CD14-positive monocyte (primary cell): ENCODE measurements around the gene PYGO2. TPM values are rescaled to one million over a fixed set of nuclear protein-coding genes. Genes with fewer than 3 reads are reported as not detected.

Experiments
- DNase-seq, 3 donors: peaks; one replicate each; pipeline ENCODE4 v3.0.0-alpha.2; 2011 to 2022
- H2AFZ ChIP-seq: 2 replicates; pipeline ENCODE4 v1.6.0; 2012; ENCODE audit warnings: mild to moderate bottlenecking, low read depth, low read length, inconsistent platforms; ENCODE audit not compliant: insufficient read depth, poor library complexity, severe bottlenecking
- H3K27ac ChIP-seq, 2 donors: 1 replicate in 1 of 2; 2 replicates in 1 of 2; pipeline ENCODE4 v1.5.1; 2012 to 2013; ENCODE audit warnings: low read length in 2 of 2, control low read depth in 1 of 2, inconsistent platforms in 1 of 2, low read depth in 1 of 2, mild to moderate bottlenecking in 1 of 2
- H3K27me3 ChIP-seq, 2 donors: one replicate each; pipeline versions ENCODE4 v1.6.0 to v1.6.1; 2011 to 2013; ENCODE audit warnings: low read length in 2 of 2; ENCODE audit not compliant: control insufficient read depth in 2 of 2, insufficient read depth in 2 of 2
- H3K36me3 ChIP-seq, 2 donors: replicated peaks in 1 of 2; 1 replicate in 1 of 2; 2 replicates in 1 of 2; pipeline versions ENCODE4 v1.5.1 to v1.6.1; 2012 to 2013; ENCODE audit warnings: low read length in 2 of 2, control low read depth in 1 of 2, inconsistent platforms in 1 of 2, mild to moderate bottlenecking in 1 of 2; ENCODE audit not compliant: insufficient read depth in 2 of 2, control insufficient read depth in 1 of 2
- H3K4me1 ChIP-seq, 2 donors: 1 replicate in 1 of 2; 2 replicates in 1 of 2; pipeline versions ENCODE4 v1.5.1 to v1.6.1; 2012 to 2013; ENCODE audit warnings: low read length in 2 of 2, control low read depth in 1 of 2, inconsistent platforms in 1 of 2, mild to moderate bottlenecking in 1 of 2, moderate library complexity in 1 of 2; ENCODE audit not compliant: insufficient read depth in 2 of 2, control insufficient read depth in 1 of 2
- H3K4me2 ChIP-seq: replicated peaks from 2 replicates; pipeline ENCODE3; 2012; ENCODE audit warnings: low read length, moderate library complexity, mild to moderate bottlenecking; ENCODE audit not compliant: poor library complexity, severe bottlenecking; ENCODE audit errors: extremely low read depth
- H3K4me3 ChIP-seq, 3 experiments: fragments of 200-600 bp in 1 of 3; sonication (generic) in 1 of 3; replicated peaks in 1 of 3; 1 replicate in 2 of 3; 2 replicates in 1 of 3; pipeline ENCODE4 v1.5.1; 2011 to 2013; ENCODE audit warnings: low read length in 3 of 3, mild to moderate bottlenecking in 3 of 3, control low read depth in 2 of 3, low read depth in 2 of 3, inconsistent platforms in 1 of 3, moderate library complexity in 1 of 3
- H3K79me2 ChIP-seq: 2 replicates; pipeline ENCODE4 v1.6.0; 2012; ENCODE audit warnings: mild to moderate bottlenecking, control low read depth, inconsistent platforms, low read length, moderate library complexity; ENCODE audit not compliant: insufficient read depth
- H3K9ac ChIP-seq: 2 replicates; pipeline ENCODE4 v1.6.0; 2017; ENCODE audit warnings: low read length, mild to moderate bottlenecking; ENCODE audit not compliant: insufficient read depth, poor library complexity, severe bottlenecking
- H3K9me3 ChIP-seq, 2 donors: replicated peaks in 1 of 2; 1 replicate in 1 of 2; 2 replicates in 1 of 2; pipeline versions ENCODE4 v1.5.1 to v1.6.1; 2012 to 2013; ENCODE audit warnings: low read length in 2 of 2, control low read depth in 1 of 2; ENCODE audit not compliant: control insufficient read depth in 1 of 2, insufficient read depth in 1 of 2
- H4K20me1 ChIP-seq: 2 replicates; pipeline ENCODE4 v1.6.0; 2012; ENCODE audit warnings: mild to moderate bottlenecking, low read length, control low read depth, moderate library complexity; ENCODE audit not compliant: insufficient read depth
- H3K27ac Mint-ChIP-seq, 7 donors: one replicate each; pipeline ENCODE4 v1.8.0; 2020; ENCODE audit warnings: mild to moderate bottlenecking in 7 of 7, mixed read lengths in 7 of 7, moderate library complexity in 6 of 7, inconsistent platforms in 2 of 7
- H3K27me3 Mint-ChIP-seq, 3 donors: one replicate each; pipeline ENCODE4 v1.8.0; 2021 to 2022; ENCODE audit warnings: low read depth in 3 of 3, mild to moderate bottlenecking in 3 of 3, mixed read lengths in 3 of 3, moderate library complexity in 3 of 3, inconsistent platforms in 1 of 3
- H3K36me3 Mint-ChIP-seq, 2 donors: one replicate each; pipeline ENCODE4 v1.8.0; 2020; ENCODE audit warnings: mixed read lengths in 2 of 2, inconsistent platforms in 1 of 2, mild to moderate bottlenecking in 1 of 2
- H3K4me1 Mint-ChIP-seq: one replicate; pipeline ENCODE4 v1.8.0; 2020; ENCODE audit warnings: mild to moderate bottlenecking, mixed read lengths
- H3K4me3 Mint-ChIP-seq, 2 donors: one replicate each; pipeline ENCODE4 v1.8.0; 2020; ENCODE audit warnings: mild to moderate bottlenecking in 2 of 2, mixed read lengths in 2 of 2, moderate library complexity in 1 of 2
- H3K9me3 Mint-ChIP-seq, 7 donors: one replicate each; pipeline ENCODE4 v1.8.0; 2020 to 2022; ENCODE audit warnings: mixed read lengths in 7 of 7, mild to moderate bottlenecking in 6 of 7, moderate library complexity in 6 of 7, inconsistent platforms in 2 of 7
- CTCF ChIP-seq: fragments of 200-600 bp; IDR thresholded peaks from one replicate; pipeline ENCODE4 v1.8.0; 2022; ENCODE audit warnings: antibody characterized with exemption, mild to moderate bottlenecking
- WGBS: methylation state at CpG from one replicate; pipeline ENCODE4 v1.1.5; 2013; ENCODE audit warnings: missing lambda C conversion rate; ENCODE audit not compliant: insufficient coverage; 5-methylcytosine and 5-hydroxymethylcytosine counted together
- intact Hi-C, 2 donors: fragments of 100-400 bp; cut with micrococcal nuclease; formaldehyde crosslinking; loops; one replicate each; pipeline versions ENCODE4 v1.15.0 to v1.15.1; 2023
- polyA plus RNA-seq, 3 donors: library from polyadenylated mRNA; depleted of rRNA in 1 of 3; unstranded in 2 of 3; stranded (reverse) in 1 of 3; fragments of 300-500 nt in 2 of 3; fragments of >200 nt in 1 of 3; fragmentation: Illumina TruSeq in 2 of 3; gene quantifications; 1 replicate in 2 of 3; 2 replicates in 1 of 3; pipeline ENCODE4 v1.2.3, GENCODE V29; 2012 to 2021

PYGO2 gene
- polyA plus RNA-seq, 3 donors, result 8.2 to 12.5 (median 12.0) TPM

DNA sequence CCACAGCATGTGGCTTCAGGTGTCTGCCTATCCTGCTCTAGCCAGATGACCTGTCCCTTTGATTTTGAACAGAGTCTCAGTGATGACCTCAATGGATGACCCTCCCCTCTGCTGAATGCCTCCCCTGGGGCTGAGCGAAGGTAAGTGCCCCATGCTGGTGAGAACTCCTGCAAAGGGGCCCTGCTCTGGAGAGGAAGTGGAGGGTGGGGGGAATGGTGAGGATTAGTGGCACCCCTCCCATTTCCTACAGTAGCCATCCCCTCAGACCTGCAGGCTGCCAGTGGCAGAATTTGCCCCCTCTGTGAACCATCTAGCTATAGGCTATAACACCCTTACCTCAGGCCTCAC is 21.4 kb downstream of the PYGO2 start:
- WGBS, result no CpG with 5 or more reads among the region's 1 CpG
- Mint-ChIP-seq H3K27me3 (peaks cover 0 to 3% (median 0%) of the 10 kb centered on the region in 3 donors), H3K36me3 (peaks cover 3 to 7% of the 10 kb centered on the region in 2 donors), H3K27ac (peak overlapping the region in 1 of 7 donors; percentile 68), H3K4me3 (no peak overlapping the region), H3K4me1 (peaks cover 82% of the 10 kb centered on the region), H3K9me3 (peaks cover 0 to 2% (median 0%) of the 10 kb centered on the region in 7 donors)
- H3K4me1 ChIP-seq, result peaks cover 59 to 77% of the 10 kb centered on the region in 2 donors
- intact Hi-C loops, result no loop called here
- H3K4me3 ChIP-seq, result no peak overlapping the region
- peaks cover 11% of the 10 kb centered on the region for H3K79me2 ChIP-seq
- peak in 1 of 3 donors; percentile 3 for DNase-seq
- H3K9ac ChIP-seq, result no peak overlapping the region
- no peak overlapping the region for H3K27ac ChIP-seq
- no peaks in the 10 kb centered on the region for H3K9me3 ChIP-seq
- no peak for TF ChIP-seq CTCF
- peaks cover 1 to 8% of the 10 kb centered on the region in 2 donors for H3K36me3 ChIP-seq
- H4K20me1 ChIP-seq, result no peaks in the 10 kb centered on the region
- H3K27me3 ChIP-seq, result no peaks in the 10 kb centered on the region
- no peak overlapping the region for H3K4me2 ChIP-seq
- H2AFZ ChIP-seq, result no peak overlapping the region

DNA sequence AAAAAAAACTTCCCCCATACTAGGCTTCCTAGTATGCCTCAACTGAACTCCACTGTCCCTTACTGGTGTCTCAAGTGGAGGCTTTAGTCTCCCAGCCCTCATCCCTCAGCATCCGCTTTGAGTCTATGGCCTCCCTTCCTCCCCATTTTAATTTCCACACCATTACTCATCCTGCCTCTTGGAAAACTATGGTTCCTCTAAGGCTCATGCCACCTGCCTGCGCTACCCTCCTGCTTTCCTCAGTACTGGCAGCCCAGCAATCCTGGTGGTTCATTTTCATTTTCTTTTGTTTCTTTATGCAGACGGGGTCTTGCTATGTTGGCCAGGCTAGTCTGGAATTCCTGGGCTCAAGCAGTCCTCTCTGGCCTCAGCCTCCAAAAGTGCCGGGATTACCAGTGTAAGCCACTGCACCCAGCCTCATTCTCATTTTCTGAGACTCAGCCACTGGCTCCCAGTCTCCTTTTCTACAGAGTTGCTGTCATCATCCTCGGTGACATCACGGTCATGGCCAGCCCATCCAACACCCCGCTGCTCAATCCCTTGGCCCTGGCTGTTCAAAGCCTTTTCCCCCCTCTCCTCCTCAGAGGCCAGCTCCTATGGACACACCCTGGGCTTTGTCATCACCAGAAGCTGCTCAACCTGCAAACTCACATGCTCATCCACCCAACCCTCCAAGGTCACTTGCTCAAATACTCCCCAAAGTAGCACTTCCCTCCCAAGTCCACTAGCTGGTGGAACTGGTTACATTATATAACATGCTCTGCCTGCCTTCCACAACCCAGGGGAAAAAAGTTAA is 22.8 kb downstream of the PYGO2 start:
- Histone ChIP-seq H3K4me1 (peaks cover 51 to 64% of the 10 kb centered on the region in 2 donors), H3K9me3 (no peaks in the 10 kb centered on the region), H3K27ac (no peak overlapping the region), H3K79me2 (peaks cover 15% of the 10 kb centered on the region), H3K36me3 (no peaks in the 10 kb centered on the region), H3K4me2 (no peak overlapping the region), H3K9ac (no peak overlapping the region), H4K20me1 (no peaks in the 10 kb centered on the region), H2AFZ (no peak overlapping the region), H3K4me3 (no peak overlapping the region), H3K27me3 (no peaks in the 10 kb centered on the region)
- peak overlapping the region; percentile 45 to 100 (median 87) for H3K27ac Mint-ChIP-seq
- DNase-seq, result peak in 2 of 3 donors; percentile 31 to 50
- peaks cover 0 to 2% (median 0%) of the 10 kb centered on the region in 7 donors for H3K9me3 Mint-ChIP-seq
- no peak for TF ChIP-seq CTCF
- H3K4me3 Mint-ChIP-seq, result peak overlapping the region in 1 of 2 donors; percentile 8
- peaks cover 3% of the 10 kb centered on the region in 2 donors for H3K36me3 Mint-ChIP-seq
- intact Hi-C loops, result loop anchor here in 1 of 2 donors (10.0 kb wide), 1 partner anchor 384 kb away; the partner anchor contains the start of gene UBE2Q1
- H3K27me3 Mint-ChIP-seq, result peaks cover 0 to 2% (median 0%) of the 10 kb centered on the region in 3 donors
- WGBS, result 100% methylated on average over 7 of the region's 7 CpGs
- H3K4me1 Mint-ChIP-seq, result peaks cover 78% of the 10 kb centered on the region
